Calu3 (cell line): ENCODE data around the gene S100A16. TPM values are rescaled to one million over a fixed set of nuclear protein-coding genes. Genes with fewer than 3 reads are reported as not detected.

ENCODE experiments used
- BruUV-seq: library from RNA; stranded (reverse); fragments of 400-500 nt; replicated peaks from 2 replicates; lab custom pipeline; 2021; lab: Mats Ljungman, UMichigan
- CTCF ChIA-PET: fragments of 300-600 bp; sonication (Branson Sonifier 250); formaldehyde crosslinking; loops from one replicate; lab custom pipeline; 2022; ENCODE audit warnings: antibody characterized with exemption; lab: Charles Lee
- DNase-seq: peaks from one replicate; pipeline ENCODE4 v3.0.0; 2022
- H3K27ac Mint-ChIP-seq: one replicate; pipeline ENCODE4 v1.8.0; 2022; ENCODE audit warnings: mixed read lengths; ENCODE audit not compliant: unreplicated experiment
- H3K27me3 Mint-ChIP-seq: one replicate; pipeline ENCODE4 v1.8.0; 2022; ENCODE audit warnings: mixed read lengths; ENCODE audit not compliant: unreplicated experiment
- H3K36me3 Mint-ChIP-seq: one replicate; pipeline ENCODE4 v1.8.0; 2022; ENCODE audit warnings: mild to moderate bottlenecking, moderate library complexity, mixed read lengths; ENCODE audit not compliant: insufficient read depth, unreplicated experiment
- H3K4me1 Mint-ChIP-seq: one replicate; pipeline ENCODE4 v1.8.0; 2022; ENCODE audit warnings: mild to moderate bottlenecking, low read depth, mixed read lengths; ENCODE audit not compliant: unreplicated experiment
- H3K4me3 Mint-ChIP-seq: one replicate; pipeline ENCODE4 v1.8.0; 2022; ENCODE audit warnings: mild to moderate bottlenecking, low read depth, moderate library complexity, mixed read lengths; ENCODE audit not compliant: unreplicated experiment
- H3K9me3 Mint-ChIP-seq: one replicate; pipeline ENCODE4 v1.8.0; 2022; ENCODE audit warnings: low read depth, mixed read lengths; ENCODE audit not compliant: unreplicated experiment
- CTCF ChIP-seq: fragments of 200-600 bp; IDR thresholded peaks from one replicate; pipeline ENCODE4 v1.8.0; 2022; ENCODE audit warnings: antibody characterized with exemption; ENCODE audit not compliant: unreplicated experiment
- intact Hi-C: fragments of 100-400 bp; cut with micrococcal nuclease; formaldehyde crosslinking; loops from one replicate; pipeline ENCODE4 v1.10.0; 2022; ENCODE audit not compliant: unreplicated experiment
- total RNA-seq: library from RNA; stranded (reverse); gene quantifications from 2 replicates; pipeline ENCODE4 v1.2.3, GENCODE V29; 2022

S100A16 gene
- total RNA-seq, 1 experiment from 2014 or later = 247 TPM

GRCh38 chr1:153617663-153618062 is 4.7 kb upstream of the S100A16 start:
- H3K4me1 Mint-ChIP-seq = peaks cover 46% of the 10 kb centered on the region
- CTCF ChIA-PET = interaction anchor here (1.2 to 9.3 kb wide), 4 partner anchors 10 to 51 kb away, joined by 3 to 99 read pairs (median 17); partner anchors contain the start of genes CHTOP, S100A1 and S100A13
- no peaks in the 10 kb centered on the region for H3K27me3 Mint-ChIP-seq
- no TSS peak for BruUV-seq
- H3K27ac Mint-ChIP-seq = peak overlapping the region; percentile 87
- TF ChIP-seq CTCF = peak; percentile 33
- no peak overlapping the region for H3K4me3 Mint-ChIP-seq
- H3K9me3 Mint-ChIP-seq = no peaks in the 10 kb centered on the region
- peaks cover 52% of the 10 kb centered on the region for H3K36me3 Mint-ChIP-seq
- intact Hi-C loops = loop anchor here (2.0 kb wide), 1 partner anchor 45 kb away; no protein-coding TSS in a partner anchor
- DNase-seq = peak; percentile 83

GRCh38 chr1:153616917-153617311 is 4.0 kb upstream of the S100A16 start:
- Mint-ChIP-seq H3K4me3 (peak overlapping the region; percentile 54), H3K4me1 (peaks cover 49% of the 10 kb centered on the region), H3K27ac (peak overlapping the region; percentile 87), H3K27me3 (no peaks in the 10 kb centered on the region), H3K36me3 (peaks cover 58% of the 10 kb centered on the region), H3K9me3 (no peaks in the 10 kb centered on the region)
- TF ChIP-seq CTCF = no peak
- CTCF ChIA-PET = interaction anchor here (1.1 to 9.3 kb wide), 7 partner anchors 10 to 106 kb away, joined by 3 to 99 read pairs (median 6); partner anchors contain the start of genes CHTOP, S100A1 and S100A13
- BruUV-seq = no TSS peak
- DNase-seq = no peak
- intact Hi-C loops = loop anchor here (2.0 kb wide), 1 partner anchor 44 kb away; no protein-coding TSS in a partner anchor

- peak within 1 kb of the TSS; percentile 87 for H3K27ac Mint-ChIP-seq
- no peaks in the 10 kb centered on the region for H3K27me3 Mint-ChIP-seq
- intact Hi-C loops = loop anchor here (2.0 kb wide), 1 partner anchor 44 kb away; no protein-coding TSS in a partner anchor
- no peaks in the 10 kb centered on the region for H3K9me3 Mint-ChIP-seq
- H3K4me3 Mint-ChIP-seq = peak within 1 kb of the TSS; percentile 54
- BruUV-seq = no TSS peak
- peaks cover 55% of the 10 kb centered on the region for H3K4me1 Mint-ChIP-seq
- CTCF ChIA-PET = interaction anchor here (0.6 to 9.3 kb wide), 8 partner anchors 9 to 1947 kb away, joined by 3 to 99 read pairs (median 8); partner anchors contain the start of genes CHTOP, S100A1 and S100A13
- peak; percentile 86 for DNase-seq
- no peak for TF ChIP-seq CTCF
- H3K36me3 Mint-ChIP-seq = peaks cover 64% of the 10 kb centered on the region
Observed at GRCh38 chr1:153616144-153616916, 3.4 kb upstream of the S100A16 start, which contains the start of gene S100A14. Gene S100A14 (minus strand): TSS chr1:153616325. CDS start chr1:153615858, 467 bp downstream.

- intact Hi-C loops = no loop called here
- H3K4me3 Mint-ChIP-seq = peak overlapping the region; percentile 54
Observed at GRCh38 chr1:153615406-153615805, 2.5 kb upstream of the S100A16 start.

More at GRCh38 chr1:153615406-153615805, 2.5 kb upstream of the S100A16 start:
- TF ChIP-seq CTCF = no peak
- Mint-ChIP-seq H3K27me3 (no peaks in the 10 kb centered on the region), H3K9me3 (no peaks in the 10 kb centered on the region), H3K4me1 (peaks cover 64% of the 10 kb centered on the region), H3K36me3 (peaks cover 73% of the 10 kb centered on the region), H3K27ac (peak overlapping the region; percentile 87)
- CTCF ChIA-PET = interaction anchor here (0.8 to 9.3 kb wide), 8 partner anchors 9 to 104 kb away, joined by 3 to 99 read pairs (median 10); partner anchors contain the start of genes CHTOP, S100A1 and S100A13
- no peak for DNase-seq
- BruUV-seq = no TSS peak
